HepG2 (cell line): ENCODE results near the gene SLC4A5. TPM values are rescaled to one million over a fixed set of nuclear protein-coding genes. Genes with fewer than 3 reads are reported as not detected.

ENCODE experiments used
- CBX5 ChIP-seq: sonication (generic); formaldehyde crosslinking; IDR thresholded peaks from 2 replicates; pipeline ENCODE4 v1.4.0; 2020; ENCODE audit warnings: missing genetic modification reagents, borderline replicate concordance
- ERF ChIP-seq: IDR thresholded peaks from 2 replicates; pipeline ENCODE4 v1.6.1; 2018; ENCODE audit warnings: missing biosample characterization, missing genetic modification reagents
- FOSL2 ChIP-seq: sonication (generic); formaldehyde crosslinking; IDR thresholded peaks from 2 replicates; pipeline ENCODE4 v1.4.0; 2020; ENCODE audit warnings: missing genetic modification reagents
- FOXO1 ChIP-seq: sonication (generic); formaldehyde crosslinking; IDR thresholded peaks from 2 replicates; pipeline ENCODE4 v1.4.0; 2020; ENCODE audit warnings: missing genetic modification reagents
- HOXA9 ChIP-seq: sonication (generic); formaldehyde crosslinking; IDR thresholded peaks from 2 replicates; pipeline ENCODE4 v1.8.1; 2022; ENCODE audit warnings: missing genetic modification reagents, mild to moderate bottlenecking, moderate library complexity, borderline replicate concordance
- IRF2 ChIP-seq: IDR thresholded peaks from 2 replicates; pipeline ENCODE4 v1.6.1; 2018; ENCODE audit warnings: missing genetic modification reagents, missing compliant biosample characterization
- MEIS1 ChIP-seq: sonication (generic); formaldehyde crosslinking; IDR thresholded peaks from 2 replicates; pipeline ENCODE4 v1.9.0; 2021; ENCODE audit warnings: mild to moderate bottlenecking, missing genetic modification reagents, moderate library complexity, borderline replicate concordance
- MIER2 ChIP-seq: IDR thresholded peaks from 2 replicates; pipeline ENCODE4 v1.6.1; 2016; ENCODE audit warnings: missing biosample characterization, missing genetic modification reagents
- PCBP2 ChIP-seq: fragments of 200-400 bp; formaldehyde crosslinking; optimal IDR thresholded peaks from 2 replicates; pipeline ENCODE3; 2018; ENCODE audit warnings: low read length, low read depth; ENCODE audit not compliant: poor library complexity, severe bottlenecking
- RAD21 ChIP-seq: fragments of 450-650 bp; formaldehyde crosslinking; IDR thresholded peaks from 2 replicates; pipeline ENCODE4 v1.5.0; 2020; ENCODE audit warnings: mild to moderate bottlenecking
- RFXANK ChIP-seq: IDR thresholded peaks from 2 replicates; pipeline ENCODE4 v1.6.1; 2016
- SMC3 ChIP-seq: IDR thresholded peaks from 2 replicates; pipeline ENCODE4 v1.6.1; 2011; ENCODE audit warnings: low read length, improper control_type of control experiment
- TEAD3 ChIP-seq: optimal IDR thresholded peaks from 2 replicates; pipeline ENCODE3; 2016; ENCODE audit warnings: borderline replicate concordance
- XRCC5 ChIP-seq: fragments of 200-400 bp; formaldehyde crosslinking; optimal IDR thresholded peaks from 2 replicates; pipeline ENCODE3; 2017; ENCODE audit warnings: mild to moderate bottlenecking, low read length
- ZNF430 ChIP-seq: sonication (generic); formaldehyde crosslinking; IDR thresholded peaks from 2 replicates; pipeline ENCODE4 v1.9.0; 2021; ENCODE audit warnings: mild to moderate bottlenecking, missing genetic modification reagents
- polyA plus RNA-seq, 8 experiments: library from polyadenylated mRNA; depleted of rRNA in 3 of 8; stranded (reverse) in 7 of 8; unstranded in 1 of 8; fragments of >200 nt; fragmentation: Illumina TruSeq in 4 of 8; extraction: Trizol in 4 of 8; gene quantifications; 2 replicates each; pipeline versions ENCODE4 v1.2.1 to v1.2.3, GENCODE V29; 2011 to 2016; ENCODE audit warnings: low read depth in 4 of 8, missing spikeins in 1 of 8, mixed read lengths in 1 of 8; ENCODE audit not compliant: insufficient read depth in 1 of 8
- total RNA-seq, 5 experiments: library from RNA; depleted of rRNA; stranded (reverse); fragments of >200 nt; fragmentation: Illumina TruSeq; extraction: Trizol; gene quantifications; 2 replicates each; pipeline ENCODE4 v1.2.3, GENCODE V29; 2016; ENCODE audit warnings: low read depth in 1 of 5
- TF ChIP-seq, protein P1 (sequence below): IDR thresholded peaks from 2 replicates; pipeline ENCODE4 v1.6.1; 2016; ENCODE audit warnings: mild to moderate bottlenecking
- TF ChIP-seq, protein P2 (sequence below): sonication (generic); formaldehyde crosslinking; IDR thresholded peaks from 2 replicates; pipeline ENCODE4 v1.5.0; 2020; ENCODE audit warnings: mild to moderate bottlenecking, missing genetic modification reagents, borderline replicate concordance
- TF ChIP-seq, protein P3 (sequence below): IDR thresholded peaks from 2 replicates; pipeline ENCODE4 v1.6.1; 2016; ENCODE audit warnings: missing compliant biosample characterization, missing genetic modification reagents, borderline replicate concordance
- TF ChIP-seq, protein P4 (sequence below): sonication (generic); formaldehyde crosslinking; IDR thresholded peaks from 2 replicates; pipeline ENCODE4 v1.4.0; 2020; ENCODE audit warnings: missing genetic modification reagents, borderline replicate concordance
- TF ChIP-seq, protein P5 (sequence below), 2 experiments: sonication (generic) in 1 of 2; formaldehyde crosslinking in 1 of 2; IDR thresholded peaks; 2 replicates each; pipeline versions ENCODE4 v1.4.0 to v1.6.1; 2018 to 2020; ENCODE audit warnings: missing genetic modification reagents in 2 of 2, borderline replicate concordance in 1 of 2, low read depth in 1 of 2, mild to moderate bottlenecking in 1 of 2, missing biosample characterization in 1 of 2

Gene SLC4A5
- total and polyA plus RNA-seq, 2 of the 13 experiments (the other 11 are each of a cell fraction or from before 2014, with no cell fraction given): 0.50 TPM; not detected in 1

DNA sequence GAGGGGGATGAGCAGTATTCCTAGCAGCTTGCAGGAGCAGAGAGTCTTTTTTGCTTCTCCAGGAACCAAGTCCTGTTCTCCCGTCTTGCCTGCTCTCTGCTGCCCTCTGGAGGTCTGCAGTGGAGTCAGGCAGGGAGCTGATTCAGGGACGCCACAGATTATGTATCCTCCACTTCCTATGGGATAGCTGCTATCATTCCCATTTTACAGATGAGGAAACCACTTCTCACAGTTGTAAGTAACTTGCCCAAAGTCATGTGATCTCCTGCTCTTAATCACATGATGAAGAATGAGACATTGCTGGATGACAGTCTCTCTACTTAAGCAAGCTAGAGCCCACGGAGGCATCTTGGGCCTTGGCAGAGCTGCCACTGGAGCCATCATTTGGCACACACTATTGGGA is 8.3 kb downstream of the SLC4A5 start (continued):
- TF ChIP-seq, protein P1, sequence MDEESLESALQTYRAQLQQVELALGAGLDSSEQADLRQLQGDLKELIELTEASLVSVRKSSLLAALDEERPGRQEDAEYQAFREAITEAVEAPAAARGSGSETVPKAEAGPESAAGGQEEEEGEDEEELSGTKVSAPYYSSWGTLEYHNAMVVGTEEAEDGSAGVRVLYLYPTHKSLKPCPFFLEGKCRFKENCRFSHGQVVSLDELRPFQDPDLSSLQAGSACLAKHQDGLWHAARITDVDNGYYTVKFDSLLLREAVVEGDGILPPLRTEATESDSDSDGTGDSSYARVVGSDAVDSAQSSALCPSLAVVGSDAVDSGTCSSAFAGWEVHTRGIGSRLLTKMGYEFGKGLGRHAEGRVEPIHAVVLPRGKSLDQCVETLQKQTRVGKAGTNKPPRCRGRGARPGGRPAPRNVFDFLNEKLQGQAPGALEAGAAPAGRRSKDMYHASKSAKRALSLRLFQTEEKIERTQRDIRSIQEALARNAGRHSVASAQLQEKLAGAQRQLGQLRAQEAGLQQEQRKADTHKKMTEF: 0 out of 2 replicates have a peak, but pooled peaks have one; percentile 17
- TF ChIP-seq IRF2 (CRISPR knock-in tag) (peak; percentile 56; the same call in 1 of the 2 replicates), RAD21 (peak; percentile 65), FOXO1 (CRISPR knock-in tag) (0 out of 2 replicates have a peak, but pooled peaks have one; percentile 16), SMC3 (peak; percentile 92), MIER2 (0 out of 2 replicates have a peak, but pooled peaks have one; percentile 15), ERF (CRISPR knock-in tag) (peak; percentile 29; the same call in 1 of the 2 replicates), RFXANK (CRISPR knock-in tag) (no peak), TEAD3 (CRISPR knock-in tag) (peak; percentile 17), ZNF430 (CRISPR knock-in tag) (0 out of 2 replicates have a peak, but pooled peaks have one; percentile 30), CBX5 (0 out of 2 replicates have a peak, but pooled peaks have one; percentile 31), FOSL2 (0 out of 2 replicates have a peak, but pooled peaks have one; percentile 19), XRCC5 (peak; percentile 77), PCBP2 (no peak), MEIS1 (CRISPR knock-in tag) (no peak), HOXA9 (CRISPR knock-in tag) (no peak)
- TF ChIP-seq, protein P2, sequence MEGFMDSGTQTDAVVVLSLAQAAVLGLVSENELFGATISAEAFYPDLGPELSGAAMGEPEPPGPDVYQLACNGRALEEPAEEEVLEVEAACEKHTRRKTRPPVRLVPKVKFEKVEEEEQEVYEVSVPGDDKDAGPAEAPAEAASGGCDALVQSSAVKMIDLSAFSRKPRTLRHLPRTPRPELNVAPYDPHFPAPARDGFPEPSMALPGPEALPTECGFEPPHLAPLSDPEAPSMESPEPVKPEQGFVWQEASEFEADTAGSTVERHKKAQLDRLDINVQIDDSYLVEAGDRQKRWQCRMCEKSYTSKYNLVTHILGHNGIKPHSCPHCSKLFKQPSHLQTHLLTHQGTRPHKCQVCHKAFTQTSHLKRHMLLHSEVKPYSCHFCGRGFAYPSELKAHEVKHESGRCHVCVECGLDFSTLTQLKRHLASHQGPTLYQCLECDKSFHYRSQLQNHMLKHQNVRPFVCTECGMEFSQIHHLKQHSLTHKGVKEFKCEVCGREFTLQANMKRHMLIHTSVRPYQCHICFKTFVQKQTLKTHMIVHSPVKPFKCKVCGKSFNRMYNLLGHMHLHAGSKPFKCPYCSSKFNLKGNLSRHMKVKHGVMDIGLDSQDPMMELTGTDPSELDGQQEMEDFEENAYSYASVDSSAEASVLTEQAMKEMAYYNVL (CRISPR knock-in tag): no peak
- TF ChIP-seq, protein P3, sequence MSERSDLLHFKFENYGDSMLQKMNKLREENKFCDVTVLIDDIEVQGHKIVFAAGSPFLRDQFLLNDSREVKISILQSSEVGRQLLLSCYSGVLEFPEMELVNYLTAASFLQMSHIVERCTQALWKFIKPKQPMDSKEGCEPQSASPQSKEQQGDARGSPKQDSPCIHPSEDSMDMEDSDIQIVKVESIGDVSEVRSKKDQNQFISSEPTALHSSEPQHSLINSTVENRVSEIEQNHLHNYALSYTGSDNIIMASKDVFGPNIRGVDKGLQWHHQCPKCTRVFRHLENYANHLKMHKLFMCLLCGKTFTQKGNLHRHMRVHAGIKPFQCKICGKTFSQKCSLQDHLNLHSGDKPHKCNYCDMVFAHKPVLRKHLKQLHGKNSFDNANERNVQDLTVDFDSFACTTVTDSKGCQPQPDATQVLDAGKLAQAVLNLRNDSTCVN (CRISPR knock-in tag): 0 out of 2 replicates have a peak, but pooled peaks have one; percentile 42
- TF ChIP-seq, protein P4, sequence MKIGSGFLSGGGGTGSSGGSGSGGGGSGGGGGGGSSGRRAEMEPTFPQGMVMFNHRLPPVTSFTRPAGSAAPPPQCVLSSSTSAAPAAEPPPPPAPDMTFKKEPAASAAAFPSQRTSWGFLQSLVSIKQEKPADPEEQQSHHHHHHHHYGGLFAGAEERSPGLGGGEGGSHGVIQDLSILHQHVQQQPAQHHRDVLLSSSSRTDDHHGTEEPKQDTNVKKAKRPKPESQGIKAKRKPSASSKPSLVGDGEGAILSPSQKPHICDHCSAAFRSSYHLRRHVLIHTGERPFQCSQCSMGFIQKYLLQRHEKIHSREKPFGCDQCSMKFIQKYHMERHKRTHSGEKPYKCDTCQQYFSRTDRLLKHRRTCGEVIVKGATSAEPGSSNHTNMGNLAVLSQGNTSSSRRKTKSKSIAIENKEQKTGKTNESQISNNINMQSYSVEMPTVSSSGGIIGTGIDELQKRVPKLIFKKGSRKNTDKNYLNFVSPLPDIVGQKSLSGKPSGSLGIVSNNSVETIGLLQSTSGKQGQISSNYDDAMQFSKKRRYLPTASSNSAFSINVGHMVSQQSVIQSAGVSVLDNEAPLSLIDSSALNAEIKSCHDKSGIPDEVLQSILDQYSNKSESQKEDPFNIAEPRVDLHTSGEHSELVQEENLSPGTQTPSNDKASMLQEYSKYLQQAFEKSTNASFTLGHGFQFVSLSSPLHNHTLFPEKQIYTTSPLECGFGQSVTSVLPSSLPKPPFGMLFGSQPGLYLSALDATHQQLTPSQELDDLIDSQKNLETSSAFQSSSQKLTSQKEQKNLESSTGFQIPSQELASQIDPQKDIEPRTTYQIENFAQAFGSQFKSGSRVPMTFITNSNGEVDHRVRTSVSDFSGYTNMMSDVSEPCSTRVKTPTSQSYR (CRISPR knock-in tag): no peak
- TF ChIP-seq, protein P5, sequence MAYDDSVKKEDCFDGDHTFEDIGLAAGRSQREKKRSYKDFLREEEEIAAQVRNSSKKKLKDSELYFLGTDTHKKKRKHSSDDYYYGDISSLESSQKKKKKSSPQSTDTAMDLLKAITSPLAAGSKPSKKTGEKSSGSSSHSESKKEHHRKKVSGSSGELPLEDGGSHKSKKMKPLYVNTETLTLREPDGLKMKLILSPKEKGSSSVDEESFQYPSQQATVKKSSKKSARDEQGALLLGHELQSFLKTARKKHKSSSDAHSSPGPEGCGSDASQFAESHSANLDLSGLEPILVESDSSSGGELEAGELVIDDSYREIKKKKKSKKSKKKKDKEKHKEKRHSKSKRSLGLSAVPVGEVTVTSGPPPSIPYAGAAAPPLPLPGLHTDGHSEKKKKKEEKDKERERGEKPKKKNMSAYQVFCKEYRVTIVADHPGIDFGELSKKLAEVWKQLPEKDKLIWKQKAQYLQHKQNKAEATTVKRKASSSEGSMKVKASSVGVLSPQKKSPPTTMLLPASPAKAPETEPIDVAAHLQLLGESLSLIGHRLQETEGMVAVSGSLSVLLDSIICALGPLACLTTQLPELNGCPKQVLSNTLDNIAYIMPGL (CRISPR knock-in tag; IDR thresholded peaks at IDR 0.05; ENCODE audit: borderline replicate concordance in 1 of 2, low read depth in 1 of 2): 0 out of 4 replicates have a peak, but pooled peaks of 1 of the 2 experiments have one; percentile 30
